ENCODE results near the gene COX4I1. TPM values are rescaled to one million over a fixed set of nuclear protein-coding genes. Genes with fewer than 3 reads are reported as not detected.

Gene COX4I1
- total RNA-seq, 1 donor from 2014 or later, result 329 TPM

DNA sequence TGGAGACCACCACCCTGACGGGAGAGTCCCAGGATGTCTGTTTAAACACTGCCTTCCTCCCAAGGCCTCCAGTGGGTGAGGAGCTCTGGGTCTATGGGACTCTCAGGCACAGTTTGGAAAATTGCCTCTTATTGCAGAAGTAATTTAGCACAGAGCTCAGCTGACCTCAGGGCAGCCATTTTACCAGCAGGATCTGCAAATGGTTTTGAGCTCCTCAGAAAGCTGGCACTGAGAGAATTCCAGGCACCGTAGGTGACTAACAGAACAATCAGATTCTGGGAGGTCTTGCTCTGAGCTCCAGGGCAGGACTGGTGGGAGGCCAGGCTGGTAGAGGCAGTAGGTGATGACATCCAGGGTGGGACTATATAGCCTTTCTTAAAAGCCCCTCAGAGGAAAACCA, 31.3 kb upstream of the COX4I1 start:
- no peak for DNase-seq

DNA sequence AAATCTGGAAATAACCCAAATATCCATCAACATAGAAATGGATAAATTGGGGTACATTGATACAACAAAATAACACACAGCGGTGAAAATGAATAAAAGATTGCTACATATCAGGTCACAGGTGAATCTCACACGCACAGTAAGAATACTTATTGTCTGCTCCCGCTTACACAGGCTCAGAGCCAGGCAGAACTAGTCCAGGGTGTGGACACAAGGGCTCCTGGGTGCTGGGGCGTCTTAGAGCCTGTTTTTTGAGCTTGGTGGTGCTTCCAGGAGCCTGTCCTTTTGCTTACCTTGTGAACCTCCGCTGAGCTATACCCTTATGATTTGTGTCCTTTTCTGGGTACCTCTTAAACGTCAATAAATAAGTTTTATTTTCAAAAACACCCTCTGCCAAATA, 28.8 kb upstream of the COX4I1 start:
- DNase-seq, result no peak

DNA sequence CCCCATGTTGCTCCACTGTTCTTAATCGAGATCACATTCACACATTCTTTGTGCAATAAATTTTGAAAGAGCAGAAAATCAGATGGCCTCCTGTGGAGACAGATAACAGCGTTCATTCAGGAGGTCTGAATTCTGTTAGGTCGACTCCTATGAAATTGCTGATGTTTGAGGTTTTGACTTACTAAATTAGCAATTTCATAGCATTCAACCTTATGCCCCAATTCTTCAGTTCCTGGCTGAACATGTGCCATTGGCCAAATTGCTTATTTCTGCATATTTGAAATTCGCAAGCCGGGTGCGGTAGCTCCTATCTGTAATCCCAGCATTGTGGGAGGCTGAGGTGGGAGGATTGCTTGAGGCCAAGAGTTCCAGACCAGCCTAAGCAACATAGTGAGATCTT, 26.5 kb upstream of the COX4I1 start:
- DNase-seq, result no peak

- DNase-seq, result no peak
Observed at GRCh38 chr16:85774136-85774535, 25.4 kb upstream of the COX4I1 start.

- DNase-seq, result no peak
Observed at GRCh38 chr16:85774811-85775210, 24.7 kb upstream of the COX4I1 start.

DNA sequence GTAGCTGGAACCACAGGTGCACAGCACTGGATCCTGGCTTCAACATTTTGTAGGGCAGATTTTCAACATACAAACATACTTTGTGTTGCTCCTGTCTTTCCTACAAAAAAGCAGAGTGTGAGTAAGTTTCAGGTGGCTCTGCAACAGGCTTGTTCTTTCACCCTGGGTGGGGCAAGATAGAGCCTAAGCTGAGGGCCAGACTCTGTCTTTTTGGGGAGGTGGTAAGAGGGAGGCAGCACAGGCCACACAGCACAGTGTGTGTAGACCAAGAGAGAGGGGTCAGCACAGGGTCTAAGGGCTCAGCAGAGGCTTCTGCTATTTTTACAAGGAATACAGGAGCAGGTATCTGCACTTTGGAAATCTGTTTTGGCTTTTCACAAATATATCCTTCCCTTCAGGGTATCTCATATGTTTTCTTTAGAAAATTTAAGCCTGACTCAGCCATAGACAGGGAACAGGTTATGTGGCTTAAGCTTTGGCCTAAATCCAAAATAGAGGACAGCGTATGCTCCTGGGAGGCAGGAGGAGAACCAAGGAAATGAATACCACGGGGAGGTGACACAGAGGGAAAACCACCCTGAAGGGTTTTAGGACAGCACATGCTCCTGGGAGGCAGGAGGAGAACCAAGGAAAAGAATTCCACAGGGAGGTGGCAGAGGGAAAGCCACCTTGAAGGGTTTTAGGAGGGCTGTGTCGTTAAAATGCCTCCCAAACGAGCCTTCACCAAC, 21.7 kb upstream of the COX4I1 start:
- no peak for DNase-seq

GRCh38 chr16:85778873-85779272, 20.6 kb upstream of the COX4I1 start:
- DNase-seq, result no peak

DNA sequence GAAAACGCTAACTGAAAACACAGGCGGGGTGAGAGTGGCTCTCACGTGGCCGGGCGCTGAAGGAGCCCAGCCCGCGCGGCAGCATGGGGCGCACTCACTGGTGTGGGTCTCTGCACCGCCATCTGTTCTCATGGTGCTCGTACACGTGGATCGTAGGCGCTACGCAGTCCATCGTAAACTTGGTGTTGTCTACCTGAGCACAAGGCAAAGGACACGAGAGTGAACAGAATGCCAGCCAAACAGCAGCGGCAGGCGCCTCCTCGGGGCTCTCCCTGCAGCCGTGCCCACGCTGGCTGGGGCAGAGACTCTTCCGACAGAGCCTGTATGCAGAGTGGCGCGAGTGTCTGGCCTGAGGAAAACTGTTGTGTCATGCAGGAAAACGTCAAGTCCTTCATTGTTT, 19.2 kb upstream of the COX4I1 start:
- DNase-seq, result no peak

- DNase-seq, result no peak
Observed at GRCh38 chr16:85781156-85781555, 18.3 kb upstream of the COX4I1 start.

- DNase-seq, result peak; percentile 55
Observed at GRCh38 chr16:85781695-85782370, 17.7 kb upstream of the COX4I1 start.

DNA sequence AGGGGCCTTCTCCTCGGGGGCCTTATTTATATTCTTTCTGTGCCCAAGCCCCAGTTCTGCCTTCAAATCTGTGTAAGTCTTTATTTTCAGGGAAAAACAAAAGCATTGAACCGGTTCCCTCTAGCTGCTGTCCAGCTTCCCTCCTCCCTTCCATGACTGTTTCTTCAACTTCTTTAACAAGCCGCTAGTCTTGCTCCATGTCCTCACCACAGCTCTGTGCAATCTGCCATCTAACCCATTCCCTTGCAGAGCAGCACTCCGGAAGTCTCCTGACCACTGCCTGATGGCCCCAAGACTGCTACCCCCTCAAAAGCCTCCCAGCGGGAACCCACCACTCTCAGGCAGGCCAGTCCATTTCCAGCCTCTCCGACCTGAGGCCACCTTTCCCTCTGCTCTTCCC, 17.0 kb upstream of the COX4I1 start:
- no peak for DNase-seq

GRCh38 chr16:85783441-85783840, 16.1 kb upstream of the COX4I1 start:
- no peak for DNase-seq

GRCh38 chr16:85784813-85785212, 14.7 kb upstream of the COX4I1 start:
- DNase-seq, result no peak

- no peak for DNase-seq
Observed at GRCh38 chr16:85785927-85786326, 13.6 kb upstream of the COX4I1 start.

GRCh38 chr16:85788819-85789218, 10.7 kb upstream of the COX4I1 start:
- DNase-seq, result no peak

GRCh38 chr16:85789773-85790172, 9.7 kb upstream of the COX4I1 start:
- DNase-seq, result no peak

DNA sequence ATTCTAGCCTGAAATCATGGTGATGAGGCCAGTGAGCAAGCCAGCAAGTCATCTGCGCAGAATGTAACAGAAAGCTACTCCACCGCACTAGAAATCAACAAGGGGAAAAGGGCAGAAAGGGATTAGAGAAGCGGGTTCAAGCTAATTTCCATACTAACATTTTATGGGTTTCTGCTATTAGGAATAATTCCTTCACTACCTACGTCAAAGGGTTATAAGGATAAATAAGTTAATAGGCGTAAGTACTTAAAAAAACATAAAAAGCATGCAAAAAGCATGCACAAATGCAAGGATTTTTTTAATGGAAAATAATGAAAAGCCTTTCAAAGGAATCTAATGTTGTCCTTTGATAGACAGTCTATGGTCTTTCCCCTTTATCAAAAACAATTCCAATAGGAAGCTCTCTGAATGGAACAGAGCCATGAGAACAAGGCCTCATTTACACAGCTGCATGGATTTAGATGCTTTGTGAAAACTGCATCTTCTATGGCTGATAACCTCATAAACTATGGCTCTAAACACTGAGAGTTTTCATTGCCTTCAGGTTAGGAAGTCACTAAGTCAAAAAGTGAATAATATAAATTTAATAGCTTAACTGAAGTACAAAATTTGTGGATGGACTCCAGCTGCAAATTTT, 5.7 kb upstream of the COX4I1 start:
- no peak for DNase-seq

DNA sequence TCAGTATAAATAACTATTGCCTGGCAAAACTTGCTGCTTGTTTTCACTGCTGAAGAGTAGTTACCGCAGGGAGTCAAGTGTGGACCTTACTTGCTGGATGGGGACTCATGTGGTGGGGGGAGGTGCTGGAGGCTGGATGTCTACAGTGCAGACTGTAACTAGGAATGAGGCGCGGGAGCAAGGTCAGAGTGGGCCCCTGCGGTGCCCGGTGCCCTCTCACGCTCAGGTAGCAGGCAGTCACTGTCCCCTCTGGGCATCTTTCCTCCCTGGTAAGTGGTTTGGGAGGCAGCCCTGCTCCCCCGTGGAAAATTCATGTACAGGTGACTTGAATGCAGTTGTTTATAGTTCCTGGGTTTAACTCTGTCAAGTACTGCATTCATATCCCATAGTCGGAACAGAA, 4.8 kb upstream of the COX4I1 start:
- DNase-seq, result no peak

DNA sequence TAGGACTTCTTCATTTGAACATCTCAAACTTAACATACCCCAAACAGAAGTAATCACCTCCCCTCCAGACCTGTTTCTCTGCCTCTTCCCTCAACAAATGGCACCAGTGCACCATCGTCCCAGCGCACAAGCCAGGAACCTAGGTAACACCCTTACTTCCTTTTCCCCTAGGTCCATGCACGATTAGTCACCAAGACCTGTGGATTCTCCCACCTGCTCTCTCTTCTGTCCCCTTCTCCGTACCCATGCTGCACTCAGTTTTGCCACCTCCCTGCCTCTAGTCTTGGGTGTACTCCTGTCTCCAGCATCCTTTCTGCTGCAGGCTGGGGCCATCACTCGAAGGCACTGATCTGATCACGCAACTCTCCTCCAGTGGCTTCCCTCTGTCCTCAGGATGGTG, 3.3 kb upstream of the COX4I1 start:
- DNase-seq, result no peak

- DNase-seq, result no peak
Observed at GRCh38 chr16:85796599-85796998, 2.9 kb upstream of the COX4I1 start.

- no peak for DNase-seq
Observed at GRCh38 chr16:85798283-85798776, 1.2 kb upstream of the COX4I1 start.

GRCh38 chr16:85798901-85799496, 496 bp upstream of the COX4I1 start:
- peak; percentile 15 for DNase-seq

GRCh38 chr16:85800321-85800669, 800 bp downstream of the COX4I1 start:
- no peak for DNase-seq
